ENCODE results near the gene TCTA.
"Not testable (repeated sequence)": the region's sequence is repeated elsewhere in the genome, so short reads cannot be mapped to it uniquely, and the experiment has no call there.

TCTA gene, protein sequence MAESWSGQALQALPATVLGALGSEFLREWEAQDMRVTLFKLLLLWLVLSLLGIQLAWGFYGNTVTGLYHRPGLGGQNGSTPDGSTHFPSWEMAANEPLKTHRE

DNA sequence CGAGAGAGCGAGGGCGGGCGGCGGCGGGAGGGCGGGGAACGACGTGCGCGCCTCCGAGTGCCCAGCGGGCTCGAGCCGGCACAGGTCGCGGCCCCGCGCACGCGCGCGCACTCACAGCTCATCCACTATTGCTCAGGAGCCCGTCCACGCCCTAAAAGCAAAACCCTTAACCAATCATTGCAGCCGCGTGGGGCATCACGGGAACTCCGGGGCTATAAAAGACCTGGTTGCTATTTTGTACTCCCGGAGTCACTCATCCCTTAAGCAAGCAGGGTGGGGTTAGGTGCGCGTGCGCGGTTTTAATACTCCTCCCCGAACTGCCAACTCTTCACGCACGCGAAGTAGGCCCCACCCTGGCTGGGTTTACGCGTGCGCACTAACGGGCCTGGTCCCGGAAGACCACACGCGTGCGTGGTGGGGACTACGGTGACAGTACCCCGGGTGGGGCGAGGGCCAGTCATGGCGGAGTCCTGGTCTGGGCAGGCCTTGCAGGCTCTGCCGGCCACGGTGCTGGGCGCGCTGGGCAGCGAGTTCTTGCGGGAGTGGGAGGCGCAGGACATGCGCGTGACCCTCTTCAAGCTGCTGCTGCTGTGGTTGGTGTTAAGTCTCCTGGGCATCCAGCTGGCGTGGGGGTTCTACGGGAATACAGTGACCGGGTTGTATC lies at the start of gene TCTA, which contains the start of gene RHOA:
Gene TCTA (plus strand): TSS at position 456 of the 664 bp plus-strand sequence. CDS start 4 bp downstream, at position 460.
Gene RHOA (minus strand): TSS at position 9 of the 664 bp plus-strand sequence. CDS start 36,387 bp downstream, outside the sequence.
- DNase-seq, result peak; percentile 100

DNA sequence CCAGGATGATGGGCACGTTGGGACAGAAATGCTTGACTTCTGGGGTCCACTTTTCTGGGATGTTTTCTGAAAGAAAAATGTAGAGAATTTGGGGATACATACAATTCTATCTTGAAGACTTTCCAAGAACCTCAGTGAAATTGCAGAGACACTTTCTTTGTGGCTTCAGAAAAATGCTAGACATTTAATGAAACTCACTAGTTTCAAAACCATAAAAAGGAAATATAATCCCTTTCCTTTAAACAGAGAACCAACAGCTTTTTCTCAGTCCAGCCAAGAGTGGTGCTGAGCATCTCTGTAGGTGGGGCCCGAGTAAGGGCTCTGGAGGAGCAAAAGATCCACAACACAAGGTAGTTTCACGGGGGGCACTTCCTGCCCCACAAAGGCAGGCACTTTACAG lies 49.7 kb upstream of the TCTA start:
- DNase-seq, result no peak

DNA sequence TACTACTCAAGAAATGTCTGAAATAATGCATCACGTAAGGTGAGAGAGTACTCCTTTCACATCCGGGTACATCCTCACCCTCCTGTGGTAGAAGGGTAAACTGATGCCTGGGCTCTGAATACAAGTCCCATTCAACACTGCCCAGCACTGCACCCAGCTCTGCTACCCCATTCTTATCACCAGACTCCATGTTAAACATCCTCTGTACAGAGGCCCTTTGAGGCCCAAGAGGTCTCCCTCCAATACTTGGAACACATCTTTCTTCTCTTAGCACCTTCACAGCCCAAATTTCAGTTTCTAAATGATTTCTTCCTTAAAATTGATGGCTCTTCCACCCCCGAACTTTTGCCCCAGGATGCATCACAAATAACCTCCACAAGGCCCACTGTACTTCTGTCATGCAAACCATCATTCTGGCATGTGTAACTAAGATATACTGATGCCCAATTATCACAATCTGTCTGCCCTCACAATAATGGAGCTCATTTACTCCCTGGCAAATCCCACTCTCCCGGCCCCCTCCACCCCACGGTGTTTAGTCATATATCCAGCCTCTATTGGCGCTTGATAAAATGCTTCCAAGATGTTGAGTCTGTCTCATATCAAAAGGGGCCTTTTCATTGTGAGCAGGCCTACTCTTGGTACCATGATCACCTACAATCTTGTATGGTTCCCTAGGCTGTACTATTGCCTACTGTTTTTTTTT lies 41.5 kb upstream of the TCTA start:
- DNase-seq, result no peak

DNA sequence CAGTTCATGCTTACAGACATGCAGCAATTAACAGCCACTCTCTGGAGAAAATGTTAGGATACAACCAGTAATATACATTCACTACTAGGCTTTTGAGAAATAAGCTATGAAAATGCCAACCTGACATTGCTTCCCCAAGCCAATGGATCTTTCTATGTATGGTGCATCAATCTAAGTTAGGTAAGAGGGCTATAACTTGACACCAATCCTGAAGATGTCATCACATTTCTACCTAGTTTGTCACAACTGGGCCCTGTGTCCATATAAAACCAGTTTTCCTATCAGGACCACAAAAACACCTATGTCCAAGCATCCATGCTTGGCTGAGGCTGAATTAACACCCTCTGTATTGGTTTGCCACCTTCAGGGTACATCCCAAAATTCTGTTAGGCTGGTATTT lies 40.3 kb upstream of the TCTA start:
- DNase-seq, result no peak

DNA sequence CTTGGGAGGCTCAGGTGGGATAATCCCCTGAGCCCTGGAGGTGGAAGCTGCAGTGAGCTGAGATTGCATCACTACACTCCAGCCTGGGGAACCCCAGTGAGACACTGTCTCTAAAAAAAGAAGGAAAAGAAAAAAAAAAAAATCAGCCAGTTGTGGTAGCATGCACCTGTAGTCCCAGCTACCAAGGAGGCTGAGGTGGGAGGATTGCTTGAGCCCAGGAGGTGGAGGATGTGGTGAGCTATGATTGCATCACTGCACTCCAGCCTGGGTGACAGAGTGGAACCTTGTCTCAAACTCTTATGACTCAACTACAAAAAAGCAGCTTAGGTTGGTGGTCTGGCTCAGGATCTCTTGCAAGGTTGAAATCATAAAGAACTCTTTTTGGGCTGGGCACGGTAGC lies 34.7 kb upstream of the TCTA start:
- DNase-seq, result no peak

DNA sequence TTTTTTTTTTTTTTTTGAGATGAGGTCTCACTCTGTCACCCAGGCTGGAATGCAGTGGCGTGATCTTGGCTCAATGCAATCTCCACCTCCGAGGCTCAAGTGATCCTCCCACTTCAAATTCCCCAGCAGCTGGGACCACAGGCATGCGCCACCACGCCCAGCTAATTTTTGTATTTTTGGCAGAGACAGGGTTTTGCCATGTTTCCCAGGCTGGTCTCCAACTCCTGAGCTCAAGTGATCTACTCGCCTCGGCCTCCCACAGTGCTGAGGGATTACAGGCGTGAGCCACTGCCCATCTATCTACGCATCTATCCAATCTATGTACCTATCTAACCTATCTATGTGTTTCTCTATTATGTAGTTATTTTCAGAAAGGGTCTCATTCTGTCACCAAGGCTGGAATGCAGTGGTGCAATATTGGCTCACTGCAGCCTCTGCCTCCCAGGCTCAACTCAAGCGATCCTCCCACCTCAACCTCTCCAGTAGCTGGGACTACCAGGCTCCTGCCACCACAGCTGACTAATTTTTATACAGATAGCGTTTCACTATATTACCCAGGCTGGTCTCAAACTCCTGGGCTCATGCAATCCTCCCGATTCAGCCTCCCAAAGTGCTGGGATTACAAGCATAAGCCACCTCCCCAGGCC lies 33.9 kb upstream of the TCTA start:
- DNase-seq, result no peak

DNA sequence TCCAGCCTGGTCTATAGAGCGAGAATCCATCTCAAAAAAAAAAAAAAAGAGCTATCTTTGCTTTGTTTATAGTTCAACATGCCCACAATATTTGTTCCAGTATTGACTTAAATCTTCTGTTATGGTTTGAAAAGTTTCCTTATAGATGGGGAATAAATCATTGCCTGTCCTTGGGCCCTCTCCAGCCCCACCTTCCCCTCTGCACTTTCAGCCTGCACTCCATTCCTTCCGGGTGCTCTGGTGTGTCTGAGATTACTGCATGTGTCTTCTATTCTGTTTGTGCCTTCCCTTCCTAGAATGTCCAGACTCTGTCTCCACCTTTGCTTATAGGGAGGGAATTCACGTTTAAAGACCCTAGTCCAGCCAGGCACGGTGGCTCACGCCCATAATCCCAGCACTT lies 28.8 kb upstream of the TCTA start:
- DNase-seq, result no peak

DNA sequence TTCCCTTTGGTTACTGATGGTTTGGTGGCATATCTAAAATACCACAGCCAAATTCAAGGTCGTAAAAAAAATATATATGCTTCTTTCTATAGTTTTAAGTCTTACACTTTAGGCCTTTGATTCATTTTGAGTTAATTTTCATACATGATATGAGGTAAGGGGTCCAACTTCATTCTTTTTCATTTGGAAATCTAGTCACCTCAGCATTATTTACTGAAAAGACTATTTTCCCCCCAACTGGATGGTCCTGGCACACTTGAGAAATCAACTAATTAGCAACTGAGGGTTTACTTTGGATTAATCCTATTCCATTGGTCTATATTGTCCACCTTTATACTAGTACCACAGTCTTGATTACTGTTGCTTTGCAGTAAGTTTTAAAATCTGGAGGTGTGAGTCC lies 26.6 kb upstream of the TCTA start:
- no peak for DNase-seq

DNA sequence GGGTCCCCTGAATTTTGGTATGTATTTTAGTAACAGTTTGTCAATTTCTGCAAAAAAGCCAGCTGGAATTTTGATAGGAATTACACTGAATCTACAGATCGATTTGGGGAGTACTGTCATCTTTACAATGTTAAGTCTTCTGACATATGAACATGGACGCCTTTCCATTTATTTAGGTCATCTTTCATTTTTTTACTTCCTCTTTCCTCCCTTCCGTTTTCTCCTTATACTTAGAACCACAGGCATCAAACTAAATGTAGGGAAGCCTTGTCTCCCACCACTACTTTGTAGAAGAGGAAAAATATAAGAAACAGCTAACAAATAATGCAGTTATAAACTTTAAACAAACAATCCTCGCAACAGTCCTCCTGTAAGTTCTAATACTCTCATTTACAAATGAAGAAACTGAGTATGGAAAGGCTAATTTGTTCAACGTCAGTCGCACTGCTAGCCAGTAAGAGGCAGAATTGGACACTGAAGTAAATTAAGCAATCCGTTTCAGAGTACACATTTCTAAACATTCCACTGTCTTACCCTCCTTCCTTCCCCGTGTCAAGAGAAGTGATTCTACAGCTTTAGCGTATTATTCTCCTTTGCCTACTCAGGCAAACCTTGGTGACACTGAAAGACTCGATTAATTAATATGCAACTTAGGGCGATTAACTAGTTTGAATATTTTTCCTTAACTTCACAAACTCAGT lies 26.0 kb upstream of the TCTA start:
- no peak for DNase-seq

DNA sequence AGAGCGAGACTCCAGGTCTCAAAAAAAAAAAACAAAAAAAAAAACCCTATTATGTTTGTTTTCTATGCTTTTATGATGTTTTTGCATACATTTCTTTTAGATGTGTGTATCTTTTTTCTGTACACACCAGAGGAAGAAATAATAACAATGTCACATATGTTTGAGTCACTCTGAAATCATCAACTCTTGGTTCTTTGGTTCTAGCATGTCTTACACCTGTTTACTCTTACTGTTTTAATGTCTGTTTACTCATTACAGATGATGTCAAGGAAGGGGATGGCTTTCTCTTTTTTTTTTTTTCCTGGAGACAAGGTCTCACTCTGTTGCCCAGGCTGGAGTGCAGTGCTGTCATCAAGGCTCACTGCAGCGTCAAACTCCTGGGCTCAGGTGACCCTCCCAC lies 24.5 kb upstream of the TCTA start:
- DNase-seq, result no peak

DNA sequence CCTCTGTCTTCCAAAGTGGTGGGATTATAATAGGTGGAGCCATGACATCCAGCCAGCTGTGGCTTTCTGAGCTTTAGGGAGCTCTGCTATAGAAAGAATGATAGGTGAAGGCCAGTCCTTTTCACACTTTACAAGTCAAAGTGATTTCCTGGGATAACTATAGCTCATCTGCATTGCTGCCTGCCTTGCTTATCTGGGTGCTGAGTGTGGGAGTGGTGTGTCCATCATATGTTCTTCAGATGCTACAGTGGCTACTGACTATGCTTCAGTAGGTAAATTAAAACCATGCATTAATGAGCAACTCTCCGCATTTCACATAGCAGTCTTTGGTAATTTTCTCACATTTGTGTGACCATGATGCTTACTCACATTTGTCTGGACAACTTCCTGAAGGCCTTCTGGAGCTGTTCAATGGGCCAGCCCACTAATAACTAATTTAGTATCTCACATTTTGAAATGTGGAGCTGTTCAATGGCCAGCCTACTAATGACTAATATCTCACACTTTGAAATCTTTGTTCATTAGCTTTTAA lies 23.9 kb upstream of the TCTA start:
- DNase-seq, result no peak

DNA sequence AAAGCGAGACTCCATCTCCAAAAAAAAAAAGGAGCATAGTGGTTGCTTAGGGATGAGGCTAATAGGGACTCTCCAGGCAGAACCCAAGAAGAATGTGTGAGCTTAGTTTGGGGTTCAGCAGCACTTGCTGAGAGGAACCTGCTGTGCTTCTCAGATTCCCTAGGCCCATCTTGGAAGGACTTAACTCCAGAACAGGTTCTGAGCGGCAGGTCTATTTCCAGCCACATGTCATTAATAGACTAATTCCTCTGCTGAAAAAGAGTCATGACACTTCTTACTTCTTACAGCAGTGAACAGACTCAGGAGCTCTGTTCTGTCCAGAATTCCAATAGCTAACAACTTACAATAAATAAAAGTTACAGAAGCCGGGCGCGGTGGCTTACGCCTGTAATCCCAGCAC lies 22.9 kb upstream of the TCTA start:
- DNase-seq, result no peak

DNA sequence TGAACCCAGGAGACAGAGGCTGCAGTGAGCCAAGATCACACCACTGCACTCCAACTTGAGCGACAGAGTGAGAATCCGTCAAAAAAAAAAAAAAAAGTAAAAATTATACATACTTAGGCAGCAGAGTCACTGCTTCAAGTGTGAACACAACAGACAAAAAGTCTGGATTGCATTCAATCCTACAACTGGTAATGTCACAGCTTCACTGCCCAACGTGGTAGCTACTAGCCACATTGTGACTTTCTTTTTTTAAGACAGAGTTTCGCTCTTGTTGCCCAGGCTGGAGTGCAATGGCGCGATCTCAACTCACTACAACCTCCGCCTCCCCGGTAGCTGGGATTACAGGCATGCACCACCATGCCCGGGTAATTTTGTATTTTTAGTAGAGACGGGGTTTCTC lies 20.9 kb upstream of the TCTA start:
- not testable (repeated sequence) for DNase-seq

DNA sequence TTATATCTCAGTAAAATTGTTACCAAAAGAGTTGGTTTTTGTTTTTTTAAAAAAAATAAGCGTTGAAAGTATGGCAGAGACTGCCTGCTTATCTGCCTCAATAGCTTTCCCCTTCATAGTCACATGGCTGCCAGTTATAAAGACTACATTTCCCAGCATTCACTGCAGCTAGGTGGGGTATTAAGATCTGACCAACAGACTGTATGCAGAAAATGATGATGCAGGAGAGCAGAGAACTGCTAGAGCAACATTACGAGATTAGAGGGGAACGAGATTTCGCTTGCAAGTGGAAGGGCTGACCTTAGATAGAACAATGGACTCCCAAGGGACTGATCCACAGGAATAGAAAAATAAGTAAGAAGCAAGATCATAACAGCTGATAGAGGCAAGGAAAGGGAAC lies 14.8 kb upstream of the TCTA start:
- DNase-seq, result no peak

DNA sequence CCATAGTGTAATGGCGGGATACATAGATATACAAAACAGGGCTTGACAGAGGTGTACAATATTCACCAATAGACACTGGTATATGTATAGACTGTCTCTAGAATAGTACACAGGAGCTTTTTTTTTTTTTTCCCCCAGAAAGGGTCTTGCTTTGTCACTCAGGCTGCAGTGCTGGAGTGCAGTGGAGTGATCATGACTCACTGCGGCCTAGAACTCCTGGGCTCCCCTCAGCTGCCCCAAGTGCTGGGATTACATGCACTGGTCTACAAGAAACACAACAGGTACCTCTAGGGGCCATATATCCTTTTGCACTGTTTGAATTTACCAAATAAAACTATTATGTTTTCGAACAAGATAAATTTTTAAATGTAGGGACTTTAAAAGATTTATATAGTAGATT lies 12.8 kb upstream of the TCTA start:
- no peak for DNase-seq

DNA sequence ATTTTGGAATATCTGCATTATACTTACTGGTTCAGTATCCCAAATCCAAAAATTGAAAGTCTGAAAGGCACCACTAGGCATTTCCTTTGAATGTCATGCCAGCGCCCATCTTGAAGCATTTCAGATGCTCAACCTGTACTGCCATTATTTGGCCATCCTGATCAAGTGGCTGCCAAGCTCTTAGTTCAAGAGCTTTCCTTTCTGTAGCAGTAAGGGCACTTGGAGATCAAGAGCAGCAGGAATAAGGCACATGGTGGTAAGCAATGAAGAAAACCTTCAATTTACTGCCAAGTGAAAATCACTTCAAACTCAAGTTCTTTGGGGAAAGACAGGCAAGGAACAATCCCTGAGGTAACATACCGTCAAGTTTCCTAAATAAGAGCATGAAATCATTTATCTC lies 10.5 kb upstream of the TCTA start:
- no peak for DNase-seq

DNA sequence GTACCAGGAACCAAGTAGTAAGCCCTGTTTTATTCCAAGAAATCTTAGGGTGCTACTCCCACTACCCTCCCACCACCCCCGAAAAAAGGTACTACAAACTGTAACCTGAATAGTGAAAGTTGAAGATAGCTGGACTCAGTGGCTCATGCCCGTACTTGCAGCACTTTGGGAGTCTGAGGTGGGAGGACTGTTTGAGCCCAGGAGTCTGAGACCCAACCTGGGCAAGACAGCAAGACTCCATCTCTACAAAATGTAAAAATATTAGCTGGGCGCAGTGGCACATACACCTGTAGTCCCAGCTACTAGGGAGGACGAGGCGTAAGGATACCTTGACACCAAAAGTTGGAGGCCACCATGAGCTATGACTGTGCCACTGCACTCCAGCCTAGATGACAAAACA lies 8.3 kb upstream of the TCTA start:
- no peak for DNase-seq

DNA sequence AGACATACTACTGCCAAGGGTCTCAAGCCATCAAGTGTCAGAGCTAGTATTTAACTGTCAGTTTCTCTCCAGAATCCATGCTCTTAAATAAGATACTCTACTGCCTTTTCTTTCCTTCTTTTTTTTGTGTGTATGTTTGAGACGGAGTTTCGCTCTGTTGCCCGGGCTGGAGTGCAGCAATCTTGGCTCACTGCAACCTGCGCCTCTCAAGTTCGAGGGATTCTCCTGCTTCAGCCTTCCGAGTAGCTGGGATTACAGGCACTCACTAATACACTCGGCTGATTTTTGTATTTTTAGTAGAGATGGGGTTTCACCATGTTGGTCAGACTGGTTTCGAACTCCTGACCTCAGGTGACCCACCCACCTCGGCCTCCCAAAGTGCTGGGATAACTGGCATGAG lies 6.7 kb upstream of the TCTA start:
- not testable (repeated sequence) for DNase-seq

DNA sequence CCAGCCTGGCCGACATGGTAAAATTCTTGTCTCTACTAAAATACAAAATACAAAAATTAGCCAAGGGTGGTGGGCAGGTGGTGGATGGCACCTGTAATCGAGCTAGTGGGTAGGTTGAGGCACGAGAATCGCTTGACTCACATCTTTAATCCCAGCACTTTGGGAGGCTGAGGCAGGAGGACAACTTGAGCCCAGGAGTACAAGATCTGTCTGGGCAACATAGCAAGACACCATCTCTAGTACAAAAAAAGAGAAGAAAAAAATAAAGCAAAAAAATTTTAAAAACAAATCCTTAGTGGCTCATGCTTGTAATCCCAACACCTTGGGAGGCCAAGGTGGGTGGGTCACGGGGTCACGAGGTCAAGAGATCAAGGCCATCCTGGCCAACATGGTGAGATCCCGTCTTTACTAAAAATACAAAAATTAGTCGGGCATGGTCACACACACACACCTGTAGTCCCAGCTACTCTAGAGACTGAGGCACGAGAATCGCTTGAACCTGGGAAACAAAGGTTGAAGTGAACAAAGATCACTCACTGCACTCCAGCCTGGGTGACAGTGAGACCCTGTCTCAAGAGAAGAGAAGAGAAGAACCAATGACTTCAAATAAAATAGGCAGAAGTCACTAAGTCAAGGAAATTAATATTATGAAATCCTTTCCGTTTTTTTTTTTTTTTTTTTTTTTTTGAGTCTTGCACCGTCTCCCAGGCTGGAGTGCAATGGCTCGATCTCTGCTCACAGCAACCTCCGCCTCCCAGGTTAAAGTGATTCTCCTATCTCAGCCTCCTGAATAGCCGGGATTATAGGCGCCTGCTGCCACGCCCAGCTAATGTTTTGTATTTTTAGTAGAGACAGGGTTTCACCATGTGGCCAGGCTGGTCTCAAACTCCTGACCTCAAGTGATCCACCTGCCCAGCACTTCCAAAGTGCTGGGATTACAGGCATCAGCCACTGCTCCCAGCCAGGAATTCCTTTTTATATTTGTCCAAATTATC lies 5.4 kb upstream of the TCTA start:
- no peak for DNase-seq

DNA sequence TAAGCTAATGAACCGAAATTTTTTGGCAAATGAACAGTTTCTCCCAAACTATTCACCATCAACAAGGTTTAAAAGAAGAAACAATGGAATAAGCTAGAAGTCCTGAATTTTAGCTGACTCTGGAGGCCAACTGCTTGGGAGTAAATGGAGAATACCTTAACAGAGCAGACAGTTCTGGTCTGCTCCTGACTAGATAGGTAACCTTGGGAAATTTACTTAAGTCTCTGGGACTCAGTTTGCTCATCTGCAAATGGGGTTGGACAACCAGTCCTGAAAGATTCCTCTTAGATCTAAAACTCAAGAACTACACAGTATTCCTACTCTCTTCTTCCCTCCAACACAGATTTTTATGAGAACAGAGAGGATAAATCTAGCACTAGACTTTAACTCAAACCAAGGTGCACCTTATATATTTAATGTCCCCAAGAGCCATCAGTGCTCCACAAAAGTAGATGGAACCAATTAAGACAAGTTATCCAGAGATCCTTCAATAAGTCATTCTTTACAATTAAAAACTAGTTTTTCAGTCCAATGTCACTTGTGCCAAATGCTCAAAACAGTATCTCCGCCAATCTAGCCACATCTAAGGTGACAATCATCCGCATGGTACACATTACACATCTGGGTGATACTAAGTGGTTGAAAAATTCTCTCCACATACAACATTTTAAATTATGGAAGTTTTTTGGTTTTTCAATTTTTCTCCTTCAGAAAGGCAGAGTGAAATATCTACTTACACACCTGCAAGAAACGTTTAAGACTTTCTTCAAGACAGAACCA lies 2.0 kb upstream of the TCTA start:
- DNase-seq, result no peak
